HG03175 (cell line): ENCODE measurements around the gene SGCB.

Source experiments
- ATAC-seq: cut with Tn5 transposase; IDR thresholded peaks from one replicate; pipeline ENCODE4 v1.9.1; 2021; ENCODE audit warnings: mild to moderate bottlenecking, moderate library complexity; ENCODE audit not compliant: unreplicated experiment

SGCB gene

GRCh38 chr4:52019936-52020657 lies 18.0 kb downstream of the SGCB start, which contains the start of gene LRRC66:
Gene LRRC66 (minus strand): TSS chr4:52020363. CDS start chr4:52017613, 2,750 bp downstream.
- ATAC-seq: no peak

DNA sequence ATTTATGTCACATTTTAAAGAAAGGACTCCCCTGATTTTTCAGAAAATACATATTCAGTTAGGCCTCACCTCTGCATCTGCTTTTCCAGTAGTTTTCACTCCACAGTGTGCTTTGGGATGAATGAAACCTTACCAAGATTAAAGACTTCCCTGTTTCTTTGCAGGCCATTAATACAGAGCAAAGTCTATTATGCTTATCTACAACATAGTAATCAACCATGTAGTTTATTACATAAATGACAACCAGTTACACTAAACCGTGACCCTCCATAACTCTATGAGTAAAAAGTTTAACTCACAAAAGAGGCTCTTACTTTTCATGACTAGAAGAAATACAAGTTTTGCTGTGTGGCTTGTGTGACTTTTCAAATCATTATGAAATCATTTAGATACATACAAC lies 20.3 kb downstream of the SGCB start:
- ATAC-seq: no peak

DNA sequence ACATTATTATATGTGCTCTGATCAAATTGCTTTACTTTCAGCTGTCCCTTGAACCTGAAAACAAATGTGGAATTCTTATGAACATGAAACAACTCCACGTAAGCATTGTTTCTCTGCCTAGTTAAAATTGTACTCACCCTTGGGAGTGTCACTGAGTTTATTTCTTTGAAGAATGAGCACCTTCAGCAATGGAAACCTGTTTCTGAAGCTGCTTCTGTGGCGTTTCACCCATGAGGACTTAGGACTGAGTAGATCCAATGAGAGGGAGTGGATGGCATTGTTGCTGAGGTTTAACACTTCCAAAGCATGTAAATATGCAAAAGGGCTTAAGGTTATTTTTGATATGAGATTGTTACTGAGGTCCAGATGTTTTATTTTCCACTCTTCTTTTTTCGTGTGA lies 21.1 kb downstream of the SGCB start:
- ATAC-seq: no peak

- no peak for ATAC-seq
Measured at GRCh38 chr4:52015366-52015765, 22.7 kb downstream of the SGCB start.

GRCh38 chr4:52014903-52015302 lies 23.2 kb downstream of the SGCB start:
- no peak for ATAC-seq

DNA sequence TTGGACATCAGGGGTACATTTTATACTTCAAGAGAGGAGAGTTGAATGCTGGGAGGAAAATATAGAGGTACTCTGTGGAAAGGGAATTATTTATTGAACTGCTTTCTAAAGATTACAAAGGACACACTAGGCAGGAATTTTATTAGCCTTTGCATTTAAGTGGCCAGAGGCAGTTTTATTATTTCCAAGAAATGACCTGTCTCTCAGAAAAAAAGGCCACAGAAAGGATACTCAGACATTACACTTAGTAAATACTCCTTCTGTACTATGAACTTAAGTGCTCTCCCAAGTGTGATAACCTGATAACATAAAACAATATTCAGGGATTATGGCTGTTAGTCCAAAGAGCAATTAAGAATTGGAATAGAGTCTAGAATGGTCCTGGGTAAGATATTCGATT lies 25.4 kb downstream of the SGCB start:
- ATAC-seq: no peak

- no peak for ATAC-seq
Measured at GRCh38 chr4:52010986-52011385, 27.1 kb downstream of the SGCB start.

GRCh38 chr4:52006887-52007286 lies 31.2 kb downstream of the SGCB start:
- ATAC-seq: no peak

- ATAC-seq: no peak
Measured at GRCh38 chr4:52005604-52006273, 32.4 kb downstream of the SGCB start.

DNA sequence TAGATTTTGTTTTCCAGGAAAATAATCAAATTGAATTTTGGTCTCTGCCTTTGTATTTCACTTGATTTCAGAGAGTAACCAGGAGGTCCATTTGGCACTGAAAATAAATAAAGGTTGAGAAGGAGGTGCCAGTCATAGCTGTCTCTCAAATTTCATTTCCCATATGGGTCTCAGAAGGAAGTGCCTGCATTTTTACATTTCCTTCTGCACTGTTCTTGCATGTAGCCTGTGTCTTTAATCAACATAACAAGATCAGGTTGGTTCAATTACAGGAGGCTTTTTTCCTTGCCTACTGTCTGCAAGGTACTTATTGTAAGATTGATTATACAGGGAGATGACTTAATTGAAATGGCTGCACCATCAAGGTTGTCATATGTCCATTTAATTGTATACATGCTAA lies 33.7 kb downstream of the SGCB start:
- no peak for ATAC-seq

GRCh38 chr4:52001616-52002015 lies 36.5 kb downstream of the SGCB start:
- no peak for ATAC-seq

DNA sequence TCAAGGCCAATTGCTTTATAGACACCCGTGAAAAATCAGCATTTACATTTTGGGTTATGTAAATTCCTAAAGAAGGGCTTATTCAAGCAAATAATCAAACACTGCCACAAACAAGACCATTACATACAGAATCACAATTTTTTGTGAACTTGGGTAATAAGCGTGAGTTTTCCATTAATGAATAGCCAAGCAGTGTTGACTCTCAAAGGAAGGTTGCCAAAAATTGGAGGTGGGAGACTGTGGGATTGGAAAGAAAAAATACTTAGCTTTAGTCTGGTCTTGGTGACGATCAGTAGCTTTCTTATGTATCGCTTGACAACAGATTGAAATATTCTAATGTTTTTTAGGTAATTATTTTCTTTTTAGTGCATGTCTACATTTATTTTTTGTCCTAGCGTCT lies 38.8 kb downstream of the SGCB start:
- no peak for ATAC-seq

DNA sequence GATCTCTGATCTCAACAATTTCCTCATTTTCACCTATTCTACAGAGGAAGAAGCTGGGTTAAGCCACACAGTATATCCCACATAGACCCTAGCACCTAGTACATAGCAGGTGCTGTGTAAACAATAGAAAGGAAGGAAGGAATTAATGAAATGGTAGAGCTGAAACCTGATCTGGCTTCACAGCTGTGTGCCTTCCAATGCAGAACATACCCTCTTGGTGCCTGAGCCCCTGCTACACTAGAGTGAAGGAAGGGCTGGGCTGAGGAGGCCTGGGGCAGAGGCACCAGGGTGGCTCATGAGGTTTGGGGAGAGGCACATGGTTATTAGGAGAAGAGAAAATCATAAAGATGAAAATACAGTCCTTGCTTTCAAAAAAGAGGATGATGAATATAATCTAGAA lies 39.3 kb downstream of the SGCB start:
- ATAC-seq: no peak

DNA sequence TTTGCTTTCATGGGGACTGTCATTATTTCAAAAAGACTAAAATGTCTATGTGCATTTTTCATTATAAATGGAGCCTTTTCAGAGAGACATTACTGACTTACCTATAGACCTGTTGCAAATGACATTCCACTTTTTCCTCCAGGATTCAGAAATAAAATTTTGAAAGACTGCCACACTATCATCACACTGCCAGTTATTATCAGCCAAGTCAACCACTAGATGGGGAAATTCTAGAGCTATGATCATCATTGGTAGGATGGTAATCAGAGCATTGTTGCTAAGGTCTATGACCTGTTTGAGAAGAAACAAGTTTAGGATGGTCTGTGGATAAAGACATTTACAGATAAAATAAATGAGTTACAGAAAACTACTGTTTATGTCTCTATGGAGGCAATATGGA lies 40.5 kb downstream of the SGCB start:
- ATAC-seq: no peak

DNA sequence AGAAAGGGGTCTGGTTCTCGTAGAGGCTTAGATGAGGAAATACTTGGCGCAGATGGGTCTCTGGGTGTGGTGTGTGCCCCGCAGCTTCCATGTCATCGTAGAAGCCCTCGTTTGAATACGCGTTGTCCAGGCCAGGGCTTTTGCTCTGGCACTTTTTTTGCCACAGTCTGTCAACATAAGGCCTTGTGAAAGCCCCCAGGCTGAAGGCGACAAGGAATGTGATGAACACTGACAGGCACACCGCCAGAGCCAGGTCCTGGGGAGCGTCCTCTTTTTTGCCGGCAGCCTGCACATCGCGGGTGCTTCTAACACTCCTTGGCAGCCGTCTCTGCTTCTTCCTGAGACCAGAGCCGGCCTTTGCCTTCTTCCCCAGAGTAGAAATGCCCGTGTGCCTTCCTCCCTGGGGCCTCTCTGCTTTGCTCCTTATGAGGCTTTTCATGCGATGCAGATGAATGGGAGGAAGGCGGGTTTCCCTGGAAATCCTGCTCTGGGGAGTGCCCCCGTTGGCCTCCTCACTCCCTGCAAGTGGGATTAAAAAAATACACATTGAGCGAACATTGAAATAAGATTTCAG lies 42.4 kb downstream of the SGCB start:
- no peak for ATAC-seq
